Breast epithelium (tissue), 3 donors: Measurements from ENCODE around the gene NPR2.

Experiments used
- CTCF ChIP-seq, 3 donors: fragments of 450-650 bp; IDR thresholded peaks; one replicate each; pipeline ENCODE4 v1.5.1; 2016 to 2017; ENCODE audit warnings: antibody characterized with exemption in 3 of 3, mild to moderate bottlenecking in 3 of 3, moderate library complexity in 3 of 3
- POLR2A ChIP-seq: fragments of 450-650 bp; IDR thresholded peaks from one replicate; pipeline ENCODE4 v1.6.1; 2016; ENCODE audit warnings: antibody characterized with exemption, mild to moderate bottlenecking, moderate library complexity
- POLR2AphosphoS5 ChIP-seq, 3 donors: sonication (generic); formaldehyde crosslinking; IDR thresholded peaks; one replicate each; pipeline ENCODE4 v1.6.1; 2017; ENCODE audit warnings: antibody characterized with exemption in 3 of 3

- TF ChIP-seq CTCF (IDR thresholded peaks at IDR 0.05) (no peak), POLR2A (peak; percentile 23), POLR2AphosphoS5 (IDR thresholded peaks at IDR 0.05) (peak; percentile 61 to 83 (median 72))
Measured at GRCh38 chr9:35748858-35749514, 42.4 kb upstream of the NPR2 start, which contains the start of the genes GBA2 and RGP1.
